Kidney (tissue), 14 donors: Measurements from ENCODE around the gene BRD7. TPM values are rescaled to one million over a fixed set of nuclear protein-coding genes. Genes with fewer than 3 reads are reported as not detected.

Experiments used
- DNase-seq, 5 donors: peaks; one replicate each; pipeline ENCODE4 v3.0.0-alpha.2; 2013 to 2020
- FAIRE-seq: peaks from 2 replicates; lab custom pipeline; 2012; peaks lifted over from hg19 to GRCh38; lab: Jason Lieb, UNC
- H3K27ac ChIP-seq, 2 donors: one replicate each; pipeline ENCODE4 v1.7.0; 2013; ENCODE audit warnings: low read depth in 2 of 2, low read length in 2 of 2, inconsistent platforms in 1 of 2
- H3K27me3 ChIP-seq: one replicate; pipeline ENCODE4 v1.7.1; 2013; ENCODE audit warnings: low read length, inconsistent platforms; ENCODE audit not compliant: control insufficient read depth, insufficient read depth
- H3K36me3 ChIP-seq, 3 donors: one replicate each; pipeline versions ENCODE4 v1.7.0 to v1.7.1; 2013; ENCODE audit warnings: low read length in 3 of 3, control low read depth in 1 of 3, inconsistent platforms in 1 of 3; ENCODE audit not compliant: insufficient read depth in 3 of 3, control insufficient read depth in 2 of 3
- H3K4me1 ChIP-seq, 3 donors: one replicate each; pipeline versions ENCODE4 v1.7.0 to v1.7.1; 2013; ENCODE audit warnings: low read length in 3 of 3, inconsistent platforms in 1 of 3, low read depth in 1 of 3; ENCODE audit not compliant: control insufficient read depth in 2 of 3, insufficient read depth in 2 of 3
- H3K4me3 ChIP-seq, 3 donors: one replicate each; pipeline versions ENCODE4 v1.7.0 to v1.8.1; 2013; ENCODE audit warnings: low read length in 3 of 3, control low read depth in 1 of 3, inconsistent platforms in 1 of 3
- H3K9ac ChIP-seq, 3 donors: one replicate each; pipeline versions ENCODE4 v1.7.0 to v1.7.1; 2013; ENCODE audit warnings: low read length in 3 of 3, control low read depth in 1 of 3, inconsistent platforms in 1 of 3
- H3K9me3 ChIP-seq, 3 donors: one replicate each; pipeline versions ENCODE4 v1.7.0 to v1.7.1; 2013; ENCODE audit warnings: low read length in 3 of 3, control low read depth in 1 of 3, inconsistent platforms in 1 of 3; ENCODE audit not compliant: control insufficient read depth in 2 of 3, insufficient read depth in 1 of 3
- CTCF ChIP-seq: IDR thresholded peaks from 3 replicates; pipeline ENCODE4 v1.5.1; 2012; ENCODE audit warnings: mild to moderate bottlenecking, moderate library complexity, borderline replicate concordance; ENCODE audit not compliant: insufficient read depth; ENCODE audit errors: extremely low read depth
- intact Hi-C: fragments of 100-400 bp; cut with DNase I; formaldehyde crosslinking; loops from one replicate; pipeline ENCODE4 v1.11.1; 2022
- polyA plus RNA-seq: library from polyadenylated mRNA; stranded (reverse); fragments of 350-450 nt; fragmentation: Illumina TruSeq; extraction: RNeasy Lipid Tissue Mini Kit (QIAGEN cat#74804); gene quantifications from one replicate; pipeline ENCODE4 v1.2.3, GENCODE V29; 2014; ENCODE audit warnings: low read depth, low replicate concordance; ENCODE audit not compliant: insufficient read depth
- total RNA-seq: library from RNA; stranded (reverse); fragmentation: NEBNext Ultra II Directional; extraction: Animal tissue kit (Norgen Biotek cat#: 25700); gene quantifications from one replicate; pipeline ENCODE4 v1.2.1, GENCODE V29; 2021
- donor health status: control.
- donor health status: control.
- donor health status: control.
- donor health status: control.
- donor health status: control.
- donor health status: DM: yes; HTN: yes; CAD: no.
- donor health status: Normal renal cell carcinoma (clear cell type).

The BRD7 gene
- total and polyA plus RNA-seq, 2 donors from 2014 or later, result 44.1 to 68.0 TPM

- Histone ChIP-seq H3K27ac (no peak overlapping the region), H3K4me1 (peaks cover 0 to 2% (median 0%) of the 10 kb centered on the region in 3 donors), H3K9me3 (no peaks in the 10 kb centered on the region), H3K9ac (no peak overlapping the region), H3K4me3 (no peak overlapping the region), H3K36me3 (peaks cover 21 to 55% (median 28%) of the 10 kb centered on the region in 3 donors), H3K27me3 (no peaks in the 10 kb centered on the region)
- TF ChIP-seq CTCF, result no peak
- intact Hi-C loops, result no loop called here
- no peak for FAIRE-seq
- DNase-seq, result no peak
These were observed 46.5 kb downstream of the BRD7 start for GRCh38 chr16:50322333-50322732.

GRCh38 chr16:50320310-50320709 lies 48.5 kb downstream of the BRD7 start:
- peaks cover 0 to 3% (median 2%) of the 10 kb centered on the region in 3 donors for H3K4me1 ChIP-seq
- H3K36me3 ChIP-seq, result peaks cover 21 to 61% (median 30%) of the 10 kb centered on the region in 3 donors
- no peak overlapping the region for H3K4me3 ChIP-seq
- no peaks in the 10 kb centered on the region for H3K27me3 ChIP-seq
- DNase-seq (no peak), FAIRE-seq (no peak)
- no peak for TF ChIP-seq CTCF
- H3K9ac ChIP-seq, result no peak overlapping the region
- no peak overlapping the region for H3K27ac ChIP-seq
- intact Hi-C loops, result no loop called here
- no peaks in the 10 kb centered on the region for H3K9me3 ChIP-seq

DNA sequence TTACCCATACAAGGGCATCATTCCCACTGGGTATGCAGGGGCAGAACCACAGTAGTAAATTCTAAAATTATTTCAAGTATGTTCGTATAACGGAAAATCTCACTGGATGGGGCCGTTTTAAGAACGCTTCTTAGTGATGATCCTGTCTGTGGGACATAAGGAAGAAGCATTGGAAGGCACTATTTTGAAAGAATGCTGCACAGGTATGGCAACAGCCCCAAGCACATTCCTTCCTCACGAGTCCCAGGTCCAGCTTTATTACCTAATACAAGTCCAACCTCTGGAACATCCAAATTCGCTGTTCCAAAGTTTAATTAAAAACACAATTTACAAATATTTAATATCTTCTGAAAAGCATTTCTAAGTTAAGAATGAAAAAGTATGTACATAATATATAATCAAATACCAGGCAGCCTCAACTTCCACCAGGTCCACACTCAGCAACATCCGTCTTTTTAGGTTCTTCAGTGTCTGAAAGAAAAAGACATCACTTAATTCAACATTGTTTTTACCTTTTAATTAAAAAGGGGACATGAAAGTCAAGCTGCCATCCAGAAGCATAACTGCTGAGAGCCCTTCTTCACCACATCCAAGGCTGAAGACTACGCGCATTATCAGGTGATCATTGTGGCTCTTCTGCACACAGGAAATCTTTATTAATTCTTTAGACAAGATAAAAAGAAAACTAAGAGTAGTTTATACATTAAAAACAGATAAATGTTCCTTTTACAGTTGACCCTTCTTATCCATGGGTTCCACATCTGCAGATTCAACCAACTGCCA lies 49.8 kb downstream of the BRD7 start:
- no peak overlapping the region for H3K9ac ChIP-seq
- no peak for DNase-seq
- H3K27ac ChIP-seq, result no peak overlapping the region
- intact Hi-C loops, result no loop called here
- no peak for TF ChIP-seq CTCF
- FAIRE-seq, result peak; percentile 61
- H3K4me3 ChIP-seq, result no peak overlapping the region
- no peaks in the 10 kb centered on the region for H3K9me3 ChIP-seq
- peaks cover 0 to 3% (median 2%) of the 10 kb centered on the region in 3 donors for H3K4me1 ChIP-seq
- H3K36me3 ChIP-seq, result peaks cover 12 to 54% (median 30%) of the 10 kb centered on the region in 3 donors
- no peaks in the 10 kb centered on the region for H3K27me3 ChIP-seq
